Measurements from ENCODE around the gene PLEKHA6. TPM values are rescaled to one million over a fixed set of nuclear protein-coding genes. Genes with fewer than 3 reads are reported as not detected.

PLEKHA6 gene
- polyA plus RNA-seq, 3 donors from 2014 or later = not detected

DNA sequence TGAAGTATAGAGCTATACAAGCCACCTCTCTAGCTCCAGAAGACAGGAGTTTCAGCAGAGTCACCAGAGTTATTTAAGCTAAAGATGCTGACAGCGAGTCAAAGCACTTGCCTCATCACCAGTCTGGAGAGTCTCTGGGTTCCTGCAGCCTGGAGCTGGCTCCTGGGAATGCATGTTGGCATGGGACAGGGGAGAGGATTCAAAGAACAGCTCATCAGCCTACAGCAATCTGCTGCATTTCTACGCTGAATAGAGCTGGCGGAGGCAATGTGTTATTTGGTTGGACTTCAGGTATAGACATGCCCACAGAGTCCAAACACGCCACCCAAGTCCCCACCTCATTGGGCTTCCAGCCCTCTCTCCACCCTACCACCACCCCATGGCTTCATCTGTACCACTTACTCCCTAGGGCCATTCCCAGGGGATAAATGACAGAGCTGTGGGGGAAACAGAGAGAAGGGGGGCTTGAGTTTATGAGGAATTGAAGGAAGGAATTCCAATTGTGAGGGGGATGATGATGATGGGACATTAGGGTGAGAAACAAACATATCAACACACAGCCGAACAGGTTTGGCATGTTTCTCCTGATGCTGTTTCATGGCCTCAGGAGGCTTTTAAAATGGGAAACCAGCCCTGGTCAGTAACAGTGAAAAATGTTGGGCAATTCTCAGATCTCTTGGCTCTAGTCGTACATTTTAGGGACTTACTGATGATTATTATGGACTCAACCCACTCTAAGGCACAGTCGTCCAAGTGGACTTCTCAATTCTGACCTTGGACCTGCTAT lies 58.4 kb downstream of the PLEKHA6 start:
- Mint-ChIP-seq H3K27ac (no peak overlapping the region), H3K9me3 (no peaks in the 10 kb centered on the region), H3K27me3 (ENCODE audit: low read depth in 3 of 3) (peaks cover 4 to 15% (median 6%) of the 10 kb centered on the region in 3 donors), H3K36me3 (no peaks in the 10 kb centered on the region), H3K4me3 (no peak overlapping the region), H3K4me1 (peaks cover 3 to 5% of the 10 kb centered on the region in 2 donors)
- no peak for DNase-seq

DNA sequence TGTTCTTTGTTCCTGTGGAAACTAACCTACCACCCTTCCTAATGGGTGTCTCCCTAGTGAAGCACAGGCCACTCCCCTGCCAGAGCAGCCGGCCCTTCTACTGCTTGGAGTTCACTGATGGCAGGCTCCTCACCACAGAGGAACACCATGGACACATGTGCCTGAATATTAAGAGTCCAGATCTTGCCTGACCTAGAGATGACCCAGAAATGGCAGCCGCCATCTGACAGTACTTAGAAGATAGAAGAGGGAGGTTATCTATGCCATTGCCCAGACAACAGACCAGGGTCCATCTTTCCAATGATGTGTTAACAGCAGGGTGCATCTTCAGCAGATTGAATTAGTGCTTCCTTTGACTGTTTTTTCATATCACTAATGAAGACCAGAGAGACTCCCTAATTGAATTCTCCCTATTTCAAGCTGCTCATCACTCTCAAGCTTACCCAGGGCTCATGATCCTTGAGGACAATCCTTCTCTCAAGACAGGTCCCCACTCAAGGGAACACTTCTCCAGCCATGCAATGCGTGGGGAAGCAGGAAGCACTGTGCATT lies 59.8 kb downstream of the PLEKHA6 start:
- H3K9me3 Mint-ChIP-seq = no peaks in the 10 kb centered on the region
- H3K36me3 Mint-ChIP-seq = no peaks in the 10 kb centered on the region
- H3K4me3 Mint-ChIP-seq = no peak overlapping the region
- H3K27ac Mint-ChIP-seq = no peak overlapping the region
- H3K4me1 Mint-ChIP-seq = peaks cover 11 to 12% of the 10 kb centered on the region in 2 donors
- DNase-seq = no peak
- peaks cover 0 to 19% (median 2%) of the 10 kb centered on the region in 3 donors for H3K27me3 Mint-ChIP-seq (ENCODE audit: low read depth in 3 of 3)

DNA sequence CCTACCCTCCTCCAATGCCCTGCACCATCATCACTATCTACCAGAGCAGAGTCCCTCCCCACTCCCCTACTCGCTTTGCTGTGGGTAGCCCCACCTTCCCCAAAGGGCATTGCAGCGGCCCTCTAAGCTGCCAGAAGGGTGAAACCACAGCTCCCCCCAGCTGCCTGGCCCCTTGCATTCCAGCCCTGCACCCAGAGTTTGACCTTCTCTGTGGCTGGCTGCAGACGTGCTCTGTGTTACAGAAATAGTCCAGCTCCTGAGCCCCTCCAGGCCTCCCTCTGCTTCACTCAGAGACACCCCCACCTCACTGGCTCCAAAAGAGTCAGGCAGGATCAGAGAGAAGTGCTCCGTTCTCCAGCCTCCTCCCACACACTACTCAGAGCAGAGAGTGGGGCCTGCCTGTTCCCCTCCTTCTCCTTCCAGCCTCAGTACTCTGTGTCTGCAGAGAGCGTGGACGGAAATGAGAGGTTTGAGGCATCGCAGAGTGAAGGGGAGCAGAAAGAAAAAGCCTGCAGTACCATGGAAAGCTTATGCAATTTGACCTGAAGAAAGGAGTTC lies 63.2 kb downstream of the PLEKHA6 start:
- Mint-ChIP-seq H3K4me1 (peaks cover 11 to 12% of the 10 kb centered on the region in 2 donors), H3K27ac (no peak overlapping the region), H3K27me3 (ENCODE audit: low read depth in 3 of 3) (peaks cover 0 to 26% (median 8%) of the 10 kb centered on the region in 3 donors), H3K9me3 (no peaks in the 10 kb centered on the region), H3K36me3 (no peaks in the 10 kb centered on the region), H3K4me3 (no peak overlapping the region)
- no peak for DNase-seq

GRCh38 chr1:204295671-204296070 lies 64.1 kb downstream of the PLEKHA6 start:
- Mint-ChIP-seq H3K4me3 (no peak overlapping the region), H3K9me3 (no peaks in the 10 kb centered on the region), H3K27me3 (ENCODE audit: low read depth in 3 of 3) (peaks cover 0 to 31% (median 12%) of the 10 kb centered on the region in 3 donors), H3K27ac (no peak overlapping the region), H3K4me1 (peaks cover 11 to 12% of the 10 kb centered on the region in 2 donors), H3K36me3 (no peaks in the 10 kb centered on the region)
- no peak for DNase-seq

DNA sequence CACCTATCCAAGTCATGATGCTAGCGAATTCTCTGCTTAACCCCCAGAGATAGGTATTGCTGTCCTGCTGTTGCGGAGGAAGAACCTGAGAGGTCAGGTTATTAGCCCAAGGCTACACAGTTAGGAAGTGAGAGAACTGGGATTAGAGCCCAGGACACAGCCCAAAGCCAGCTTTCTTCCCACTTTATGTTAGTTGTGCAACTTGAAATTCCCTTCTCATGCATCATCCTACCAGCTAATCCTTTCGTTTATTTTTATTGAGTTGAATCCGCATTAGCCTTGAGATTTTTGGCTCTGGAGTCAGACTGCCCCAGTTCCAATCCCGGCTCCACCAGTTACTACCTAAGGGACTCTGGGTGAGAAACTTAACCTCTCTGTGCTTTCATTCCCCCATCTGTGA lies 65.4 kb downstream of the PLEKHA6 start:
- Mint-ChIP-seq H3K27me3 (ENCODE audit: low read depth in 3 of 3) (peaks cover 0 to 29% (median 12%) of the 10 kb centered on the region in 3 donors), H3K4me3 (no peak overlapping the region), H3K36me3 (no peaks in the 10 kb centered on the region), H3K9me3 (no peaks in the 10 kb centered on the region), H3K27ac (no peak overlapping the region), H3K4me1 (peaks cover 11 to 12% of the 10 kb centered on the region in 2 donors)
- no peak for DNase-seq

DNA sequence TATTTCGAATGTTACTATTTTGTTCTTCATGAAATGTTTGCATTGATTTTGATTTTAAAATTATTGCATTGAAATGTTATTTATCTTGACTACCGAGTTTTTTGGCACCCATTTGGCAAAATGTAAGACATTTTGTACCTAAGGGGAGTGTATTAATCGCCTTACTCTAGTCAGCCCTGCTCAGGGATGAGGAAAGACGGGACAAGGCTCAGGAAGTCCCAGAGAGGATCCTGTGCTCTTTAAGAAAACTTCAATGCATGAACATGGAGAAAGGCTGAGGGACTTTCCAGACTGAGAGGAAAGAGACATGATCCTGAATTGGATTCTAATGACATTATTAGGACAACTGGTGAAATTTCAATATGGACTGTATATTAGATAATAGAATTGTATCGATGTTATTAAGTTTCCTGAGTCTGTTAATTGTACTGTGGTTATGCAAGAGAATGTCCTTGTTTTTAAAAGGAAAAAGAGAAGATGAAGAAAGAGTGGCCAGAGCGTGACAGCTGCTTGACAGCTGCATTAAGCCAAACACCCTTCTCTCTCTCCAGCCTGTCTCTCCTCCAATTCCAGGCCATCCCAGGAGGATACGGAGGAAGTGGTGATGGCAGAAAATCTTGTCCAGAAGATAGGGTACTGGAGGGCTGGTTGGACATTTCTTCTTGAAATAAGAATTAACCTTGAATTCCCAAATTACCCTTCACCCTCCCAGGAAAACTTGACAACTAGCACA lies 66.0 kb downstream of the PLEKHA6 start:
- Mint-ChIP-seq H3K27me3 (ENCODE audit: low read depth in 3 of 3) (peaks cover 1 to 27% (median 12%) of the 10 kb centered on the region in 3 donors), H3K36me3 (no peaks in the 10 kb centered on the region), H3K4me1 (peaks cover 11 to 12% of the 10 kb centered on the region in 2 donors), H3K9me3 (no peaks in the 10 kb centered on the region), H3K4me3 (no peak overlapping the region), H3K27ac (no peak overlapping the region)
- no peak for DNase-seq

- no peaks in the 10 kb centered on the region for H3K9me3 Mint-ChIP-seq
- H3K36me3 Mint-ChIP-seq = no peaks in the 10 kb centered on the region
- H3K27me3 Mint-ChIP-seq (ENCODE audit: low read depth in 3 of 3) = peaks cover 5 to 27% (median 12%) of the 10 kb centered on the region in 3 donors
- H3K4me3 Mint-ChIP-seq = no peak overlapping the region
- peaks cover 18 to 20% of the 10 kb centered on the region in 2 donors for H3K4me1 Mint-ChIP-seq
- no peak overlapping the region for H3K27ac Mint-ChIP-seq
- no peak for DNase-seq
Observed at GRCh38 chr1:204292740-204293139, 67.0 kb downstream of the PLEKHA6 start.

DNA sequence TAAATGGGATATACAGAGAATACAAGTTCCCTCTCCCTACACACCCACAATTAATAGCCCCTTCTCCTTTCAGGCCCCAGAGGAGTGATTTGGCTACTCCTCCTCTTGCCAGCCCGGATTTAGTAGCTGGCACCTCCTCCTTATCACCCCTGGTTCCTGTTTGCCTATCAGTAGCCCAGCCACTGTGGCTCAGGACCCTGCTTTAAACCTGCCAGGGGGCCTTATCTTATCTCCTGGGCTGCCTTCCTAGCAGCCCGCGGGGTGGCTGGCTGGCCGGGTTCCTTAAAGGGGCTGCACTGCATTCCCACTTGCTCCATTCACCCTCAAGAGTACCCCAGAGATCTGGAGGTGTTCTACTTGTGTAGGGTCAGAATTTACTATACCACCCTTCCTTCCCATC lies 70.4 kb downstream of the PLEKHA6 start:
- Mint-ChIP-seq H3K9me3 (no peaks in the 10 kb centered on the region), H3K4me3 (no peak overlapping the region), H3K27me3 (ENCODE audit: low read depth in 3 of 3) (peaks cover 9 to 15% (median 10%) of the 10 kb centered on the region in 3 donors), H3K4me1 (peaks cover 30 to 32% of the 10 kb centered on the region in 2 donors), H3K27ac (no peak overlapping the region), H3K36me3 (no peaks in the 10 kb centered on the region)
- no peak for DNase-seq

DNA sequence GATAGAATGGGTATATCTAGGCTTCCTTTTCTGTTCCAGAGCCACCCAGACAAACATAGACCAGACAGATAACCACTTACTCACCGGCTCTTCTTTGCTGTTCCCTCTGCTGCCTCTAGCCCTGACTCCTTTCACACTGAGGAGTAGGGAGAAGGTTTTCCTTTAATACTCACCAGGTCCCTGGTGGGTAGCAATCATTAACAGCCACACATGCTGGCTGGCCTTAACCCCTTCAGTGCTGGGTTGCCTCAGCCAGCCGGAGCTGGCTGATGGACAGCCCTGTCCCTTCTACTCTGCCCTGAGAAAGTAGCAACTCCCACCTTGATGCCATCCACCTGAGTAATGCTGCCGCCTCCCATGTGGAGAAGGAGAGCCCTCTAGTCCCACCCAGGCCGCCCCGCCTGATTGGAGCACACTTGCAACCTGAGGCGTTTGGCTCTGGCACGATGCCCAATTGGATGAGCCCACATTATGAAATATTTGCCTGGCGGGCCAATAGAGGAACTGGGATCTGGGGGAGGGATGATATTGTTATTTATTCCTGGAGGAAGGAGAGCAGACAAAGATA lies 71.6 kb downstream of the PLEKHA6 start:
- H3K27ac Mint-ChIP-seq = peak overlapping the region in 3 of 6 donors; percentile 51 to 78 (median 72)
- peaks cover 9 to 12% (median 10%) of the 10 kb centered on the region in 3 donors for H3K27me3 Mint-ChIP-seq (ENCODE audit: low read depth in 3 of 3)
- H3K4me1 Mint-ChIP-seq = peaks cover 30 to 32% of the 10 kb centered on the region in 2 donors
- H3K9me3 Mint-ChIP-seq = no peaks in the 10 kb centered on the region
- peak overlapping the region in 2 of 5 donors; percentile 71 to 92 for H3K4me3 Mint-ChIP-seq
- no peaks in the 10 kb centered on the region for H3K36me3 Mint-ChIP-seq
- no peak for DNase-seq

GRCh38 chr1:204287466-204287891 lies 72.2 kb downstream of the PLEKHA6 start:
- H3K4me1 Mint-ChIP-seq = peaks cover 30 to 32% of the 10 kb centered on the region in 2 donors
- H3K27me3 Mint-ChIP-seq (ENCODE audit: low read depth in 3 of 3) = peaks cover 6 to 13% (median 10%) of the 10 kb centered on the region in 3 donors
- no peak for DNase-seq
- H3K27ac Mint-ChIP-seq = peak overlapping the region in 4 of 6 donors; percentile 35 to 78 (median 72)
- no peaks in the 10 kb centered on the region for H3K9me3 Mint-ChIP-seq
- H3K36me3 Mint-ChIP-seq = no peaks in the 10 kb centered on the region
- H3K4me3 Mint-ChIP-seq = peak overlapping the region; percentile 71 to 92 (median 83)

GRCh38 chr1:204286831-204287421 lies 72.8 kb downstream of the PLEKHA6 start:
- Mint-ChIP-seq H3K36me3 (no peaks in the 10 kb centered on the region), H3K4me3 (peak overlapping the region; percentile 76 to 92 (median 85)), H3K27ac (peak overlapping the region; percentile 46 to 81 (median 78)), H3K27me3 (ENCODE audit: low read depth in 3 of 3) (peaks cover 7 to 13% (median 10%) of the 10 kb centered on the region in 3 donors), H3K4me1 (peaks cover 30 to 32% of the 10 kb centered on the region in 2 donors), H3K9me3 (no peaks in the 10 kb centered on the region)
- DNase-seq = peak; percentile 43 to 49 (median 46)

GRCh38 chr1:204286315-204286714 lies 73.4 kb downstream of the PLEKHA6 start:
- no peak for DNase-seq
- no peaks in the 10 kb centered on the region for H3K9me3 Mint-ChIP-seq
- H3K36me3 Mint-ChIP-seq = no peaks in the 10 kb centered on the region
- H3K27ac Mint-ChIP-seq = peak overlapping the region in 3 of 6 donors; percentile 28 to 81 (median 72)
- H3K4me3 Mint-ChIP-seq = peak overlapping the region; percentile 76 to 92 (median 85)
- peaks cover 6 to 15% (median 10%) of the 10 kb centered on the region in 3 donors for H3K27me3 Mint-ChIP-seq (ENCODE audit: low read depth in 3 of 3)
- peaks cover 30 to 32% of the 10 kb centered on the region in 2 donors for H3K4me1 Mint-ChIP-seq

All from immature natural killer cell (primary cell).